ENCODE measurements around the gene PSMF1. TPM values are rescaled to one million over a fixed set of nuclear protein-coding genes. Genes with fewer than 3 reads are reported as not detected.

PSMF1 gene
- total and polyA plus RNA-seq, 2 donors (not counting 3 experiments of a cell fraction or from before 2014, with no cell fraction given), result 142 to 354 TPM

DNA sequence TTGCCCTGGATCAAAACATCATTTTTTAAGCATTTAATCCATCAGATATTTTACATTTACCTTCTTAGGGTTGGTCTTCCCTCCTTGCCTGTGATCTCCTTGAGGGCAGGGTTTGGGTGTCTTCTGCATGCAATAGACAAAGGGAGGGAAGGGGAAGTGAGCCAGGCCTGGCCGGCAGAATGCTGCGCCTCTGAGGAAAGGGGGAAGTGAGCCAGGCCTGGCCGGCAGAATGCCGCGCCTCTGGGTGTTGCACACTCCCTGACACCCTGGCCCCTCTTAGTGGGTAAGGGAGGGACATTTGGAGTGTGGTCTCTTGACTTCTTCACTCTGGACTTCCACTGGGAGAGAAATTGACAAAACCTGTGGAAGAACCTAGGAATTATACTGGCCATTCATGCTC is 12.4 kb downstream of the PSMF1 start:
- FAIRE-seq (no peak), DNase-seq (ENCODE audit: low read depth, low spot score) (no peak)
- Histone ChIP-seq H3K4me1 (ENCODE audit: control insufficient read depth, extremely low read depth, insufficient read depth, low read length) (no peaks in the 10 kb centered on the region), H4K20me1 (replicated peaks; ENCODE audit: control insufficient read depth, extremely low read depth, insufficient read depth, low read length) (no peaks in the 10 kb centered on the region), H3K79me2 (ENCODE audit: control insufficient read depth, insufficient read depth, low read length) (peaks cover 12% of the 10 kb centered on the region), H3K27ac (ENCODE audit: insufficient read depth, low read depth, low read length) (no peak overlapping the region), H3K27me3 (ENCODE audit: control insufficient read depth in 2 of 2, insufficient read depth in 2 of 2, low read length in 2 of 2) (no peaks in the 10 kb centered on the region), H3K9me3 (replicated peaks; ENCODE audit: control insufficient read depth, insufficient read depth, low read length) (no peaks in the 10 kb centered on the region), H3K4me3 (replicated peaks in 1 of 3; ENCODE audit: insufficient read depth in 1 of 3, low read depth in 1 of 3, low read length in 3 of 3) (no peak overlapping the region), H3K36me3 (ENCODE audit: control insufficient read depth in 2 of 2, extremely low read depth in 1 of 2, insufficient read depth in 2 of 2, low read length in 2 of 2) (peaks cover 24 to 27% of the 10 kb centered on the region in 2 experiments), H3K9me1 (replicated peaks; ENCODE audit: control insufficient read depth, extremely low read depth, insufficient read depth, low read length) (no peaks in the 10 kb centered on the region), H3K9ac (replicated peaks; ENCODE audit: extremely low read depth, insufficient read depth, low read length) (no peak overlapping the region), H2AFZ (ENCODE audit: low read depth, low read length) (no peak overlapping the region), H3K4me2 (ENCODE audit: insufficient read depth, low read length) (no peak overlapping the region)
- no TSS peak for BruUV-seq (replicated peaks)
- dilution Hi-C loops (cut with MboI; ENCODE audit: extremely low pct_ligation_motif_present, low sequenced_read_pairs) (no loop called here), intact Hi-C loops (cut with micrococcal nuclease) (no loop called here)
- POLR2A ChIA-PET, result no interaction called here
- CTCF ChIA-PET, result no interaction called here
- TF ChIP-seq POLR2A (IDR thresholded peaks at IDR 0.05; ENCODE audit: low read depth, low read length) (no peak), JUN (IDR thresholded peaks at IDR 0.05; ENCODE audit: borderline replicate concordance, insufficient read depth, insufficient read length, low read depth) (no peak), MYC (IDR thresholded peaks at IDR 0.05; ENCODE audit: low read depth, low read length) (no peak), GATA2 (IDR thresholded peaks at IDR 0.05; ENCODE audit: insufficient read depth, insufficient read length, low read depth, low read length) (no peak), EZH2 (IDR thresholded peaks at IDR 0.05; ENCODE audit: borderline replicate concordance, low read depth, low read length, severe bottlenecking) (no peak), FOS (IDR thresholded peaks at IDR 0.05; ENCODE audit: borderline replicate concordance, insufficient read depth, low read length) (no peak), POLR2AphosphoS5 (IDR thresholded peaks at IDR 0.05; ENCODE audit: insufficient read depth, low read depth, low read length) (no peak)
- TF ChIP-seq, protein P1, sequence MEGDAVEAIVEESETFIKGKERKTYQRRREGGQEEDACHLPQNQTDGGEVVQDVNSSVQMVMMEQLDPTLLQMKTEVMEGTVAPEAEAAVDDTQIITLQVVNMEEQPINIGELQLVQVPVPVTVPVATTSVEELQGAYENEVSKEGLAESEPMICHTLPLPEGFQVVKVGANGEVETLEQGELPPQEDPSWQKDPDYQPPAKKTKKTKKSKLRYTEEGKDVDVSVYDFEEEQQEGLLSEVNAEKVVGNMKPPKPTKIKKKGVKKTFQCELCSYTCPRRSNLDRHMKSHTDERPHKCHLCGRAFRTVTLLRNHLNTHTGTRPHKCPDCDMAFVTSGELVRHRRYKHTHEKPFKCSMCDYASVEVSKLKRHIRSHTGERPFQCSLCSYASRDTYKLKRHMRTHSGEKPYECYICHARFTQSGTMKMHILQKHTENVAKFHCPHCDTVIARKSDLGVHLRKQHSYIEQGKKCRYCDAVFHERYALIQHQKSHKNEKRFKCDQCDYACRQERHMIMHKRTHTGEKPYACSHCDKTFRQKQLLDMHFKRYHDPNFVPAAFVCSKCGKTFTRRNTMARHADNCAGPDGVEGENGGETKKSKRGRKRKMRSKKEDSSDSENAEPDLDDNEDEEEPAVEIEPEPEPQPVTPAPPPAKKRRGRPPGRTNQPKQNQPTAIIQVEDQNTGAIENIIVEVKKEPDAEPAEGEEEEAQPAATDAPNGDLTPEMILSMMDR (IDR thresholded peaks at IDR 0.05; ENCODE audit: extremely low read depth in 1 of 2, insufficient read depth in 1 of 2, low read depth in 1 of 2, low read length in 2 of 2), result no peak
- TF ChIP-seq, protein P2, sequence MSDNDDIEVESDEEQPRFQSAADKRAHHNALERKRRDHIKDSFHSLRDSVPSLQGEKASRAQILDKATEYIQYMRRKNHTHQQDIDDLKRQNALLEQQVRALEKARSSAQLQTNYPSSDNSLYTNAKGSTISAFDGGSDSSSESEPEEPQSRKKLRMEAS (IDR thresholded peaks at IDR 0.05; ENCODE audit: insufficient read depth, insufficient read length), result no peak

Measured in endothelial cell of umbilical vein (primary cell).